Measurements from ENCODE around the gene AFF4.

- TF ChIP-seq CTCF (conservative IDR thresholded peaks at IDR 0.05 in 1 of 2, IDR thresholded peaks at IDR 0.05 in 1 of 2; ENCODE audit: extremely low read depth in 1 of 2, insufficient read depth in 1 of 2, low read depth in 1 of 2, low read length in 2 of 2) (no peak), EZH2 (IDR thresholded peaks at IDR 0.05; ENCODE audit: borderline replicate concordance, low read length) (no peak)
Observed at GRCh38 chr5:132915681-132916080, 47.8 kb downstream of the AFF4 start.
